Keratinocyte (primary cell): Measurements from ENCODE around the gene NCCRP1. TPM values are rescaled to one million over a fixed set of nuclear protein-coding genes. Genes with fewer than 3 reads are reported as not detected.

Experiments
- DNase-seq: peaks from one replicate; pipeline ENCODE4 v3.0.0-alpha.2; 2011; ENCODE audit warnings: low read depth, missing footprints, low spot score
- FAIRE-seq: peaks from 2 replicates; lab custom pipeline; 2011; peaks lifted over from hg19 to GRCh38; lab: Jason Lieb, UNC
- H2AFZ ChIP-seq: 2 replicates; pipeline ENCODE4 v1.6.0; 2012; ENCODE audit warnings: low read length, control low read depth, inconsistent platforms; ENCODE audit not compliant: control insufficient read depth
- H3K27ac ChIP-seq: 2 replicates; pipeline ENCODE4 v1.5.1; 2011; ENCODE audit warnings: low read length; ENCODE audit not compliant: control insufficient read depth, insufficient read depth
- H3K27me3 ChIP-seq: 3 replicates; pipeline ENCODE4 v1.6.0; 2011; ENCODE audit warnings: low read length; ENCODE audit not compliant: control insufficient read depth, insufficient read depth; ENCODE audit errors: extremely low read depth
- H3K36me3 ChIP-seq, 2 experiments: 2 replicates in 1 of 2; 3 replicates in 1 of 2; pipeline ENCODE4 v1.5.1; 2011; ENCODE audit warnings: low read length in 2 of 2, mild to moderate bottlenecking in 1 of 2; ENCODE audit not compliant: control insufficient read depth in 2 of 2, insufficient read depth in 2 of 2; ENCODE audit errors: extremely low read depth in 1 of 2
- H3K4me1 ChIP-seq: 3 replicates; pipeline ENCODE4 v1.5.1; 2011; ENCODE audit warnings: low read length; ENCODE audit not compliant: control insufficient read depth, insufficient read depth; ENCODE audit errors: extremely low read depth
- H3K4me2 ChIP-seq: 3 replicates; pipeline ENCODE4 v1.6.0; 2011; ENCODE audit warnings: low read depth, low read length; ENCODE audit not compliant: control insufficient read depth, insufficient read depth; ENCODE audit errors: extremely low read depth
- H3K4me3 ChIP-seq, 3 experiments: fragments of 200-600 bp in 1 of 3; sonication (generic) in 1 of 3; 2 replicates in 2 of 3; 3 replicates in 1 of 3; pipeline ENCODE4 v1.5.1; 2011 to 2016; ENCODE audit warnings: low read length in 3 of 3, mild to moderate bottlenecking in 3 of 3, control low read depth in 2 of 3, inconsistent platforms in 1 of 3, low read depth in 1 of 3, mixed read lengths in 1 of 3, mixed run types in 1 of 3, moderate library complexity in 1 of 3; ENCODE audit not compliant: control insufficient read depth in 2 of 3, insufficient read depth in 2 of 3; ENCODE audit errors: extremely low read depth in 1 of 3
- H3K79me2 ChIP-seq: 2 replicates; pipeline ENCODE4 v1.6.0; 2012; ENCODE audit warnings: low read length; ENCODE audit not compliant: control insufficient read depth, insufficient read depth
- H3K9ac ChIP-seq: 3 replicates; pipeline ENCODE4 v1.6.0; 2011; ENCODE audit warnings: low read length; ENCODE audit not compliant: control insufficient read depth, insufficient read depth; ENCODE audit errors: extremely low read depth
- H3K9me1 ChIP-seq: 3 replicates; pipeline ENCODE4 v1.6.0; 2011; ENCODE audit warnings: low read length; ENCODE audit not compliant: control insufficient read depth, insufficient read depth; ENCODE audit errors: extremely low read depth
- H3K9me3 ChIP-seq: 2 replicates; pipeline ENCODE4 v1.5.1; 2012; ENCODE audit warnings: low read depth, low read length; ENCODE audit not compliant: control insufficient read depth
- H4K20me1 ChIP-seq: 3 replicates; pipeline ENCODE4 v1.6.0; 2011; ENCODE audit warnings: low read length; ENCODE audit not compliant: control insufficient read depth, insufficient read depth; ENCODE audit errors: extremely low read depth
- EZH2 ChIP-seq: IDR thresholded peaks from one replicate; pipeline ENCODE4 v1.6.1; 2012; ENCODE audit warnings: inconsistent platforms, mild to moderate bottlenecking, low read length, moderate library complexity
- dilution Hi-C: fragments of 300-500 bp; cut with MboI; formaldehyde crosslinking; loops from one replicate; pipeline ENCODE4 v1.7.0; 2020; ENCODE audit warnings: low sequenced_read_pairs; ENCODE audit not compliant: extremely low pct_ligation_motif_present
- polyA plus RNA-seq, 5 experiments: library from polyadenylated mRNA; depleted of rRNA in 3 of 5; stranded (reverse) in 3 of 5; stranded (forward) in 1 of 5; unstranded in 1 of 5; fragments of >200 nt; gene quantifications; 1 replicate in 1 of 5; 2 replicates in 3 of 5; 3 replicates in 1 of 5; pipeline versions ENCODE4 v1.2.1 to v1.2.3, GENCODE V29; 2011 to 2012; ENCODE audit warnings: missing spikeins in 2 of 5, low read depth in 1 of 5, low replicate concordance in 1 of 5
- TF ChIP-seq, protein P1 (sequence below), 3 experiments: IDR thresholded peaks in 1 of 3; conservative IDR thresholded peaks in 1 of 3; optimal IDR thresholded peaks in 1 of 3; 2 replicates in 2 of 3; 3 replicates in 1 of 3; pipeline versions ENCODE3 to v1.5.1; 2011; ENCODE audit warnings: low read length in 3 of 3, mild to moderate bottlenecking in 3 of 3, moderate library complexity in 2 of 3, control low read depth in 1 of 3, inconsistent platforms in 1 of 3; ENCODE audit not compliant: insufficient read depth in 2 of 3; ENCODE audit errors: extremely low read depth in 1 of 3

NCCRP1 gene
- polyA plus RNA-seq, 1 donor (not counting 4 experiments of a cell fraction or from before 2014, with no cell fraction given) = 2.3 TPM

- Histone ChIP-seq H3K4me2 (peak overlapping the region; percentile 49), H3K79me2 (peaks cover 62% of the 10 kb centered on the region), H3K27me3 (no peaks in the 10 kb centered on the region), H3K9ac (no peak overlapping the region), H3K27ac (peak overlapping the region; percentile 42), H3K4me3 (no peak overlapping the region), H4K20me1 (peaks cover 6% of the 10 kb centered on the region), H3K36me3 (no peaks in the 10 kb centered on the region), H3K9me3 (no peaks in the 10 kb centered on the region), H2AFZ (no peak overlapping the region), H3K9me1 (no peaks in the 10 kb centered on the region), H3K4me1 (peaks cover 30% of the 10 kb centered on the region)
- DNase-seq (no peak), FAIRE-seq (peak; percentile 85)
- dilution Hi-C loops = no loop called here
- TF ChIP-seq EZH2 = no peak
- TF ChIP-seq, protein P1, sequence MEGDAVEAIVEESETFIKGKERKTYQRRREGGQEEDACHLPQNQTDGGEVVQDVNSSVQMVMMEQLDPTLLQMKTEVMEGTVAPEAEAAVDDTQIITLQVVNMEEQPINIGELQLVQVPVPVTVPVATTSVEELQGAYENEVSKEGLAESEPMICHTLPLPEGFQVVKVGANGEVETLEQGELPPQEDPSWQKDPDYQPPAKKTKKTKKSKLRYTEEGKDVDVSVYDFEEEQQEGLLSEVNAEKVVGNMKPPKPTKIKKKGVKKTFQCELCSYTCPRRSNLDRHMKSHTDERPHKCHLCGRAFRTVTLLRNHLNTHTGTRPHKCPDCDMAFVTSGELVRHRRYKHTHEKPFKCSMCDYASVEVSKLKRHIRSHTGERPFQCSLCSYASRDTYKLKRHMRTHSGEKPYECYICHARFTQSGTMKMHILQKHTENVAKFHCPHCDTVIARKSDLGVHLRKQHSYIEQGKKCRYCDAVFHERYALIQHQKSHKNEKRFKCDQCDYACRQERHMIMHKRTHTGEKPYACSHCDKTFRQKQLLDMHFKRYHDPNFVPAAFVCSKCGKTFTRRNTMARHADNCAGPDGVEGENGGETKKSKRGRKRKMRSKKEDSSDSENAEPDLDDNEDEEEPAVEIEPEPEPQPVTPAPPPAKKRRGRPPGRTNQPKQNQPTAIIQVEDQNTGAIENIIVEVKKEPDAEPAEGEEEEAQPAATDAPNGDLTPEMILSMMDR (optimal IDR thresholded peaks at IDR 0.05 in 1 of 3, IDR thresholded peaks at IDR 0.05 in 1 of 3, conservative IDR thresholded peaks at IDR 0.05 in 1 of 3; ENCODE audit: extremely low read depth in 1 of 3, insufficient read depth in 2 of 3, low read length in 3 of 3) = peak in 1 of 3 experiments; percentile 15
These were observed 36.3 kb upstream of the NCCRP1 start for GRCh38 chr19:39160523-39160861.

DNA sequence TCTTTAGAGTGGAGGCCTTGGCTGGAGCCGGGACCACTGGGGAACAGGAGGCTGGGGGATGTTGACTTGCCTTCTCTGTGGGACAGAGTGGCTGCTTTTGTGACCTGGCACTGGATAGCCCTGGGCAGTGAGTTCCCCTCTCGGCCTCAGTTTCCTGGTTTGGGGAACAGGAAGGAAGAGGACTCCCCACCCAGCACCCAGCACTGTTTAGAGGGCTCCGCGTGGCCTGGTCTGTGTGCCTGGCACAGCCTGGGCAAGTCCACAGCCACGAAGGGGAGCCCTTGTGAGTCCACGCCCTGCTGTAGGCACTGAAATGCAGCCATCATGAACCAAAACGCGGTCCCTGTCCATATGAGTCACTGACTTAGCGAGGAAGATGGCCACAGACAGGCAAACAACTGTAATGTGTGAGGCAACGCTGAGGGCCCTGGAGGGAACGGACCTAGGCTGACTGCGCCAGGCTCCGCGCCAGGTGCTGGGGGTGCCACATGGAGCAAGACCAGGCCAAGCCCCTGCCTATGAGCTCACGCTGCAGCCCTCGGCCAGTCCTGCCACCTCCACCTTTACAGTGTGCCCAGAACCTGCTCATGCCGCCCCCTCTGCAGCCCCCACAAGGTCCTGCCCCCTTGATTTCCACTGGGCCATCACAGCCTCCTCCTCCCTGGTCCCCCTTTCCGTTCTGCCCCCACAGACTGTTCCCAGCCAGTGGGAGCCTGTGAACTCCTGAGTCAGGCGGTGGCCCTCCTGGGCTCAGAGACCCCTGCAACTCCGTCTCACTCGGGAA, 35.7 kb upstream of the NCCRP1 start:
- Histone ChIP-seq H4K20me1 (peaks cover 6% of the 10 kb centered on the region), H3K27ac (peak overlapping the region; percentile 42), H3K9me1 (no peaks in the 10 kb centered on the region), H3K4me2 (peak overlapping the region; percentile 49), H2AFZ (no peak overlapping the region), H3K36me3 (no peaks in the 10 kb centered on the region), H3K4me1 (peaks cover 25% of the 10 kb centered on the region), H3K79me2 (peaks cover 57% of the 10 kb centered on the region), H3K4me3 (no peak overlapping the region), H3K9ac (no peak overlapping the region), H3K27me3 (no peaks in the 10 kb centered on the region), H3K9me3 (no peaks in the 10 kb centered on the region)
- dilution Hi-C loops = no loop called here
- DNase-seq = no peak
- TF ChIP-seq, protein P1 (optimal IDR thresholded peaks at IDR 0.05 in 1 of 3, IDR thresholded peaks at IDR 0.05 in 1 of 3, conservative IDR thresholded peaks at IDR 0.05 in 1 of 3; ENCODE audit: extremely low read depth in 1 of 3, insufficient read depth in 2 of 3, low read length in 3 of 3) = no peak
- TF ChIP-seq EZH2 = no peak
- FAIRE-seq = no peak
